Vagina (tissue), 2 donors: Measurements from ENCODE around the gene ZNF440. TPM values are rescaled to one million over a fixed set of nuclear protein-coding genes. Genes with fewer than 3 reads are reported as not detected.
"Not testable (repeated sequence)": the region's sequence is repeated elsewhere in the genome, so short reads cannot be mapped to it uniquely, and the experiment has no call there.

Experiments
- DNase-seq, 2 donors: peaks; one replicate each; pipeline ENCODE4 v3.0.0-alpha.2; 2017; ENCODE audit errors: extremely low spot score in 2 of 2
- H3K27ac ChIP-seq: fragments of 200-600 bp; sonication (generic); one replicate; pipeline ENCODE4 v1.5.1; 2019
- H3K27me3 ChIP-seq: fragments of 200-600 bp; sonication (generic); one replicate; pipeline ENCODE4 v1.5.1; 2019
- H3K36me3 ChIP-seq, 2 donors: fragments of 200-600 bp; sonication (generic); one replicate each; pipeline ENCODE4 v1.5.1; 2017 to 2019
- H3K4me1 ChIP-seq: fragments of 200-600 bp; sonication (generic); one replicate; pipeline ENCODE4 v1.5.1; 2019
- H3K4me3 ChIP-seq, 2 donors: fragments of 200-600 bp; sonication (generic); 1 replicate in 1 of 2; 2 replicates in 1 of 2; pipeline ENCODE4 v1.5.1; 2016 to 2019
- H3K9me3 ChIP-seq: fragments of 200-600 bp; sonication (generic); one replicate; pipeline ENCODE4 v1.5.1; 2019
- POLR2A ChIP-seq, 2 donors: fragments of 450-650 bp; IDR thresholded peaks; one replicate each; pipeline ENCODE4 v1.6.1; 2017; ENCODE audit warnings: antibody characterized with exemption in 2 of 2, mild to moderate bottlenecking in 2 of 2, moderate library complexity in 2 of 2
- POLR2AphosphoS5 ChIP-seq, 2 donors: sonication (generic); formaldehyde crosslinking; IDR thresholded peaks; one replicate each; pipeline ENCODE4 v1.9.0; 2017; ENCODE audit warnings: antibody characterized with exemption in 2 of 2, mild to moderate bottlenecking in 2 of 2, low read depth in 1 of 2; ENCODE audit not compliant: insufficient read depth in 1 of 2
- intact Hi-C: fragments of 100-400 bp; cut with DNase I; formaldehyde crosslinking; loops from one replicate; pipeline ENCODE4 v1.15.1; 2023
- total RNA-seq: library from RNA; depleted of rRNA; stranded (reverse); fragments of >200 nt; gene quantifications from one replicate; pipeline ENCODE4 v1.2.3, GENCODE V29; 2016
- TF ChIP-seq, protein P1 (sequence below), 3 experiments: fragments of 450-650 bp in 2 of 3; fragments of 200-600 bp in 1 of 3; sonication (generic) in 1 of 3; IDR thresholded peaks; one replicate each; pipeline ENCODE4 v1.5.1; 2017 to 2019; ENCODE audit warnings: antibody characterized with exemption in 3 of 3, mild to moderate bottlenecking in 2 of 3, moderate library complexity in 2 of 3

Gene ZNF440
- total RNA-seq, 1 donor from 2014 or later = 21.4 TPM

DNA sequence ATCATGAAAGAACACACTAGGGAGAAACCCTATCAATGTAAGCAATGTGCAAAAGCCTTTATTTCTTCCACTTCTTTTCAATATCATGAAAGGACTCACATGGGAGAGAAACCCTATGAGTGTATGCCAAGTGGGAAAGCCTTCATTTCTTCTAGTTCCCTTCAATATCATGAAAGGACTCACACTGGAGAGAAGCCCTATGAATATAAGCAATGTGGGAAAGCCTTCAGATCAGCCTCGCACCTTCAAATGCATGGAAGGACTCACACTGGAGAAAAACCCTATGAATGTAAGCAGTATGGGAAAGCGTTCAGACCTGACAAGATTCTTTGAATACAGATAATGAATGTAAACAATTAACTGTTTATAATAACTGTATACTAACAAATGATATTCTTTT, 19.5 kb downstream of the ZNF440 start:
- intact Hi-C loops = no loop called here
- Histone ChIP-seq H3K27me3 (no peaks in the 10 kb centered on the region), H3K4me3 (no peak overlapping the region), H3K36me3 (peaks cover 0 to 63% of the 10 kb centered on the region in 2 donors), H3K9me3 (peaks cover 26% of the 10 kb centered on the region), H3K4me1 (no peaks in the 10 kb centered on the region), H3K27ac (no peak overlapping the region)
- DNase-seq = no peak
- no peak for TF ChIP-seq POLR2A (IDR thresholded peaks at IDR 0.05)
- TF ChIP-seq, protein P1, sequence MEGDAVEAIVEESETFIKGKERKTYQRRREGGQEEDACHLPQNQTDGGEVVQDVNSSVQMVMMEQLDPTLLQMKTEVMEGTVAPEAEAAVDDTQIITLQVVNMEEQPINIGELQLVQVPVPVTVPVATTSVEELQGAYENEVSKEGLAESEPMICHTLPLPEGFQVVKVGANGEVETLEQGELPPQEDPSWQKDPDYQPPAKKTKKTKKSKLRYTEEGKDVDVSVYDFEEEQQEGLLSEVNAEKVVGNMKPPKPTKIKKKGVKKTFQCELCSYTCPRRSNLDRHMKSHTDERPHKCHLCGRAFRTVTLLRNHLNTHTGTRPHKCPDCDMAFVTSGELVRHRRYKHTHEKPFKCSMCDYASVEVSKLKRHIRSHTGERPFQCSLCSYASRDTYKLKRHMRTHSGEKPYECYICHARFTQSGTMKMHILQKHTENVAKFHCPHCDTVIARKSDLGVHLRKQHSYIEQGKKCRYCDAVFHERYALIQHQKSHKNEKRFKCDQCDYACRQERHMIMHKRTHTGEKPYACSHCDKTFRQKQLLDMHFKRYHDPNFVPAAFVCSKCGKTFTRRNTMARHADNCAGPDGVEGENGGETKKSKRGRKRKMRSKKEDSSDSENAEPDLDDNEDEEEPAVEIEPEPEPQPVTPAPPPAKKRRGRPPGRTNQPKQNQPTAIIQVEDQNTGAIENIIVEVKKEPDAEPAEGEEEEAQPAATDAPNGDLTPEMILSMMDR (IDR thresholded peaks at IDR 0.05) = no peak
- no peak for TF ChIP-seq POLR2AphosphoS5 (IDR thresholded peaks at IDR 0.05; ENCODE audit: insufficient read depth in 1 of 2, low read depth in 1 of 2)

DNA sequence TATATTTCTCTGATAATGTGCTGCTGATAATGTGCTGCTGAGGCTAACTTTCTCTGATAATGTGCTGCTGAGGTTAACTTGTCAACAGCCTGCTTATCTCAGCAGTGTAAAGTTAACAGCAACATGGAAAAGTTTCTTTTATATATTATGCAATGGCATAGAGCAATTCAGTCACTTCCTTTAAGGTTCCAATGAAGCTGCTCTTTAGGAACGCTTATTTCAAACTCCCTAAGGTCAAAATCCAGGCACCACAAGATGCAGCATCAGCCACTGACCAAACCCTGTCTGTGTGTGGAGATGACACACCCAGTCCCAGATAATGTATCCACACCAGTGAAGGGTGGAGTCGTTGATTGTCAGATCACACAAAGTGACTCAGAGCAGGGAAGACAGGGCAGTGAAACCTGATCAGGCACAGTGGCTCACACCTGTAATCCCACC, 21.6 kb downstream of the ZNF440 start:
- DNase-seq, H3K27me3 ChIP-seq, H3K27ac ChIP-seq, intact Hi-C loops, H3K4me1 ChIP-seq, H3K4me3 ChIP-seq: not testable (repeated sequence)
- Histone ChIP-seq H3K36me3 (peaks cover 0 to 42% of the 10 kb centered on the region in 2 donors), H3K9me3 (peaks cover 26% of the 10 kb centered on the region)

DNA sequence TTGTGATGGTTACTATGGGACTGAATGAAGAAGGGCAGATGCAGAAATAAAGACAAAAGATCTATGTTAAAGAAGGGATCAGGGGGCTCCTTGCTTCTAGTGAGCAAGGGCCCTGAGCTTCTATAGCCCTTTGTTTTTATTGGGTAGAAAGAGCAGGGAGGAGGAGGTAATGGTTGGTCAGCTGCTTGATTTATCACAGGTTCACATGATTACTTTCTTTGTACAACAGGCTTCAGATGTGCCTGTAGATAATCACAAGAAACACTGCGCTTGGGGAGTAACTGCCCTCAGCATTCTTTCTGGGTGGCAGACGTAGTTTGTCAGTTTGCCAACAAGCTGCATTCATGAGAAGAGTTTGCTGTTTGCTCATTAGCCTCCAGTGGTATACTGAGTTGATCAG, 29.6 kb downstream of the ZNF440 start:
- no peaks in the 10 kb centered on the region for H3K27me3 ChIP-seq
- no peaks in the 10 kb centered on the region for H3K9me3 ChIP-seq
- no peaks in the 10 kb centered on the region for H3K36me3 ChIP-seq
- H3K4me3 ChIP-seq = no peak overlapping the region
- H3K4me1 ChIP-seq = peaks cover 5% of the 10 kb centered on the region
- DNase-seq = no peak
- TF ChIP-seq POLR2A (IDR thresholded peaks at IDR 0.05) (no peak), POLR2AphosphoS5 (IDR thresholded peaks at IDR 0.05; ENCODE audit: insufficient read depth in 1 of 2, low read depth in 1 of 2) (no peak)
- TF ChIP-seq, protein P1 (IDR thresholded peaks at IDR 0.05) = no peak
- no peak overlapping the region for H3K27ac ChIP-seq
- intact Hi-C loops = no loop called here

DNA sequence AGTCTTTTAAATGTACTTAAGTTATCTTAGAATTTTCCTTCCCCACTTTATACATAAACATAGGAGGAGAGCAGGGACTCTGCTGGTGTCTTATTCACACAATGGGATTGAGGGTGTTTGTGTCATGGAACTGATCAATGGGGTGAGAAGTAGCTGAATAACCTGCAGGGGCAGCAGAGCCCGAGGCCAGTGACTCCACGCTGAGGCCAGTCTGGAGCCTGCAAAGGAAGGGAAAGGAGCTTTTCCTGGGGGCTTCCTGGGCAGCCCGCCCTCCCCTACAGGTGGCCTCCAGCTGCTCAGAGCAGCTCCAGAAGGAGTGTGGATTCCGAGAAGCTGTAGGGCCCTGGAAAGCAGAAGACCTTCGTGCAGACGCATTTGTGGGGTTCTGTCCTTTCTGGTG, 33.5 kb downstream of the ZNF440 start:
- DNase-seq, H3K9me3 ChIP-seq, H3K4me3 ChIP-seq, intact Hi-C loops, H3K36me3 ChIP-seq, H3K27me3 ChIP-seq, H3K27ac ChIP-seq: not testable (repeated sequence)
- peaks cover 19% of the 10 kb centered on the region for H3K4me1 ChIP-seq

DNA sequence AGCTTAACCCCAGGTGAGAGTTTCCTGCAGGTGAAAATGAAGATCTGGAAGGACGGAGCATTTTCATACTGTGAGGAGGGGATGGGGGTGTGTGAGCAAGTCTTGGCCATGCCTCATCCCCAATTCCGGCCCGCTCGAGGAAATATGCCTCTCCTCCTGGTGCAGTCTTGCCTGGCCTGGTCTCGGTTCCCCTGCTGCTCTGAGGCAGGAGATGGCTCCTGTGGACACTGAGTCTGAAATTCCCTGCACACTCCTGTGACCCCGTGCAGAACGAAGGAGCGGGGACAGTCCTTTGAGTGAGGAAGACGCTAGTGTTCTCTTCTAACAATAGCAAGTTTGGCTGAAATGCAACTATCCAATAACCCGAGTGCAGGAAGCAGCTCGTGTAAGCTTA, 34.1 kb downstream of the ZNF440 start:
- DNase-seq = no peak
- intact Hi-C loops = no loop called here
- H3K27ac ChIP-seq = no peak overlapping the region
- peaks cover 19% of the 10 kb centered on the region for H3K4me1 ChIP-seq
- no peaks in the 10 kb centered on the region for H3K36me3 ChIP-seq
- H3K27me3 ChIP-seq = no peaks in the 10 kb centered on the region
- no peak for TF ChIP-seq POLR2A (IDR thresholded peaks at IDR 0.05)
- no peak for TF ChIP-seq POLR2AphosphoS5 (IDR thresholded peaks at IDR 0.05; ENCODE audit: insufficient read depth in 1 of 2, low read depth in 1 of 2)
- TF ChIP-seq, protein P1 (IDR thresholded peaks at IDR 0.05) = no peak
- no peaks in the 10 kb centered on the region for H3K9me3 ChIP-seq
- peak overlapping the region; percentile 55 to 76 for H3K4me3 ChIP-seq

DNA sequence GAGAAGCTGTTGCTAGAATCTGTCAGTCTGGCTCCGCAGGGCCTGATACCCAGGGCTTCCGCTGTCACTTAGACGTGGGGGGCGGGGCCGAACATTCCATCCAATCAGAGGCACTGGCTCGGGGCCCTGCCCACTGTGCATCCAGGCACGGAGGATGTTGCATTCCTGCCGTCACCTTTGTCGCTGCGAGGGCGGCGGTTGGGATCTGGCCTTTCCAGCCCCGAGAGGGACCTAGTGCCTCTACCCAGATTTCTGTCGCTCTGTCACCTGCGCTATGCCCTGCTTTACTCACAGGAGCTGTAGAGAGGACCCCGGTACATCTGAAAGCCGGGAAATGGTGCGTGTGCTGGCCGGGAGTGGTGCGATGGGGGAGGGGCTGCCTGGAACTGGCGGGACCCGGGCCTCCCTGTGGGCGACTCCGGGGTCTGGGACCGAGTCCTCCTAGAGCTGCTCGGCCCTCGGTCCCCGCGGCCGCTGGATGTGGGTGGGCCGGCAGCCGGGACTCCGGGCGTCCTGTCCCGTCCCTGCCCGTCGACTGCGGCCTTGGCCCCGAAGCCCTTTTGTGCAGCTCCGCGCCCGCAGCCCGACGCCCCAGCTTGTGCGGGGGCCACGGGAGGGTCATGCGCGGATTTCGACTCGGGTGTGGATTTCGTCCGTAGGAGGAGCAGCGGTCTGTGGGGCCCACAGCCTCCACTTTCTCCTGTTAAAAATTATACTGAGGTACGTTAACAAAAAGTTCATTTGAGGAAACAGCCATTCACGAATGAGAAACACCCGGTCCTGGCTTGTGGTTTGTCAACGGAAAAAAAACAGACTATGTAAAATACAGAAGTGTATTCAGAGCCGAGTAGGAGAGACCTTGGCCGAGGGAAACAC, 34.8 kb downstream of the ZNF440 start, which contains the start of gene ZNF439:
TSS of gene ZNF439 (plus strand) at position 133 of the 876 bp plus-strand sequence. CDS start at position 275, 142 bp downstream.
- Histone ChIP-seq H3K27me3 (no peaks in the 10 kb centered on the region), H3K4me3 (peak within 1 kb of the TSS; percentile 55 to 76), H3K4me1 (peaks cover 19% of the 10 kb centered on the region), H3K9me3 (no peaks in the 10 kb centered on the region), H3K27ac (no peak within 1 kb of the TSS), H3K36me3 (no peaks in the 10 kb centered on the region)
- DNase-seq = no peak
- TF ChIP-seq, protein P1 (IDR thresholded peaks at IDR 0.05) = no peak
- TF ChIP-seq POLR2AphosphoS5 (IDR thresholded peaks at IDR 0.05; ENCODE audit: insufficient read depth in 1 of 2, low read depth in 1 of 2) = peak; percentile 62 to 73
- no peak for TF ChIP-seq POLR2A (IDR thresholded peaks at IDR 0.05)
- intact Hi-C loops = no loop called here

DNA sequence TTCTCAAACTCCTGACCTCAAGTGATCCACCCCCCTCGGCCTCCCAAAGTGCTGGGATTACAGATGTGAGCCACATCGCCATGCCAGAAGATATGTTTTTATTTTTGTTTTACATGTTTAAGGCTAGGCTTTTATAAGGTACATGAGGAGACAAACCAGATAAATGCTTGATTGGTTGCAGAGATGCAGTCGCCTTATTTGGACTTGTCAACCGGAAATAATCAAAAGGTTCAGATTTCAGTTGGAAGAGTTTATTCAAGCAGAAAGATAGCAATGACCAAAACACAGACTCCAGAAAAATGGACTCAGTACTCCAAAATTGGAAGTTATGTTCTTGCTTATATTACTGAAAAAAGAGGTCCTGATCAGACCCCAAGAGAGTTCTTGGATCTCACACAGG, 36.2 kb downstream of the ZNF440 start:
- H3K27me3 ChIP-seq, H3K9me3 ChIP-seq, DNase-seq, H3K4me3 ChIP-seq, H3K36me3 ChIP-seq, H3K27ac ChIP-seq, intact Hi-C loops: not testable (repeated sequence)
- H3K4me1 ChIP-seq = peaks cover 19% of the 10 kb centered on the region
